Epithelial cell of proximal tubule (primary cell): ENCODE data around the gene SFTPB. TPM values are rescaled to one million over a fixed set of nuclear protein-coding genes. Genes with fewer than 3 reads are reported as not detected.
A peak's percentile ranks its signal among the peaks of the same experiment; 100 is the strongest.

Experiments used
- DNase-seq: peaks from one replicate; pipeline ENCODE4 v3.0.0-alpha.2; 2011; ENCODE audit warnings: low read depth
- H3K4me3 ChIP-seq: 2 replicates; pipeline ENCODE4 v1.5.1; 2011; ENCODE audit warnings: low read depth, mild to moderate bottlenecking, low read length
- total RNA-seq: library from RNA; depleted of rRNA; stranded (reverse); fragments of >200 nt; gene quantifications from 2 replicates; pipeline ENCODE4 v1.2.3, GENCODE V29; 2015
- TF ChIP-seq, protein P1 (sequence below): conservative IDR thresholded peaks from 2 replicates; pipeline ENCODE4 v1.5.1; 2012; ENCODE audit warnings: low read depth, mild to moderate bottlenecking, low read length

Gene SFTPB
- total RNA-seq, 1 donor from 2014 or later = not detected

DNA sequence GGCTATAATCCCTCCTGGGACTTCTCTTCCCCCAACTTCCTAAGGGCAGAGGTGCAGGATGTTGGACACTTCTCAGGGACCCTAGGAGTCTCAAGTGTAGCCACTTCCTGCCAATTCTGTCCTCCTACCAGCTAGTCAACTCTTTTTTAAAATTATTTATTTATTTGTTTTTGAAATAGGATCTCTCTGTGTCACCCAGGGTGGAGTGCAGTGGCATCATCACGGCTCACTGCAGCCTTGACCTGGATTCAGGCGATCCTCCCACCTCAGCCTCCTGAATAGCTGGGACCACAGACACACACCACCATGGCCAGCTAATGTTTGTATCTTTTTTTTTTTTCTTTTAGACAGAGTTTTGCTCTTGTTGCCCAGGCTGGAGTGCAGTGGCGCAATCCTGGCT is 11.5 kb downstream of the SFTPB start:
- H3K4me3 ChIP-seq = no peak overlapping the region
- TF ChIP-seq, protein P1, sequence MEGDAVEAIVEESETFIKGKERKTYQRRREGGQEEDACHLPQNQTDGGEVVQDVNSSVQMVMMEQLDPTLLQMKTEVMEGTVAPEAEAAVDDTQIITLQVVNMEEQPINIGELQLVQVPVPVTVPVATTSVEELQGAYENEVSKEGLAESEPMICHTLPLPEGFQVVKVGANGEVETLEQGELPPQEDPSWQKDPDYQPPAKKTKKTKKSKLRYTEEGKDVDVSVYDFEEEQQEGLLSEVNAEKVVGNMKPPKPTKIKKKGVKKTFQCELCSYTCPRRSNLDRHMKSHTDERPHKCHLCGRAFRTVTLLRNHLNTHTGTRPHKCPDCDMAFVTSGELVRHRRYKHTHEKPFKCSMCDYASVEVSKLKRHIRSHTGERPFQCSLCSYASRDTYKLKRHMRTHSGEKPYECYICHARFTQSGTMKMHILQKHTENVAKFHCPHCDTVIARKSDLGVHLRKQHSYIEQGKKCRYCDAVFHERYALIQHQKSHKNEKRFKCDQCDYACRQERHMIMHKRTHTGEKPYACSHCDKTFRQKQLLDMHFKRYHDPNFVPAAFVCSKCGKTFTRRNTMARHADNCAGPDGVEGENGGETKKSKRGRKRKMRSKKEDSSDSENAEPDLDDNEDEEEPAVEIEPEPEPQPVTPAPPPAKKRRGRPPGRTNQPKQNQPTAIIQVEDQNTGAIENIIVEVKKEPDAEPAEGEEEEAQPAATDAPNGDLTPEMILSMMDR = no peak
- DNase-seq = no peak

DNA sequence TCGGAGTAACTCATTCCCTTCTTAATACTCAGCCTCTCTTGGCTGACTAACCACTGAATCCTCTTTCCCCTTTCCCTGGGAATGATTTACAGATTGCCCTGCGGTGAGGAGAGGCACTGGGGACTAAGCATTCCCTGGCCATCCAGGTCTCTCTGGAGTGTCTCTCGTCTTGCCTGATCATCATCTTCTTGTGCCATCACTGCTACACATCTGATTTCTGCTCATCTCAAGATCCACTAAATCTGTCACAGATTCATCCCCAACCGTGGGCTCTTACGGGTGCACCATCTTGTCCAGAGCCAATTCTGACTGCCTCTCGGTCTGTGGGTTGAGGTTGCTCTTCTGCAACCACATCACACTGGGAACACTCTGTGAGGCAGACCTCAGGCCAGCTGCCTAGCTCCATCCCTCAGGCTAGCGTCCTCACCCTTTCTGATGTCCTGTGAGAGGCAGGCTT is 12.0 kb downstream of the SFTPB start:
- H3K4me3 ChIP-seq = no peak overlapping the region
- TF ChIP-seq, protein P1 = no peak
- peak; percentile 59 for DNase-seq

DNA sequence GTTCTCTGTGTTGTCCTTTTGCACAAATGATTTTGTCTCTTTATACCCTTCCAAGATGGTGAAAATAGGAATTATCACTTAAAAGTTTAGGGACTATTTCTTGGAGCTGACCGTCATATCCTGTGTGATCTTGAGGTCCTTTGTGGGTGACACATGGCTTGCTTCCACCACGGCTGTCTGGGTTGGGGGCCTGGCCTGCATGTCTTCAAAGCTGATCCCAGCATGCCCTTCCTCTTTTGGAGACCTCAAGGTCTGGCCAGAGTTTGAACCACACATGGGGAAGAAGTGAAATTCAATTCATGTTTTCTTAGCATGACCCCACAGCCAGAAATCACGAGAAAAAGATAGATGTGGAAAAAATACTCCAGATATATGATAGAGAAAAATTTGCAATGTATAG is 14.0 kb downstream of the SFTPB start:
- TF ChIP-seq, protein P1 = no peak
- no peak overlapping the region for H3K4me3 ChIP-seq
- no peak for DNase-seq

DNA sequence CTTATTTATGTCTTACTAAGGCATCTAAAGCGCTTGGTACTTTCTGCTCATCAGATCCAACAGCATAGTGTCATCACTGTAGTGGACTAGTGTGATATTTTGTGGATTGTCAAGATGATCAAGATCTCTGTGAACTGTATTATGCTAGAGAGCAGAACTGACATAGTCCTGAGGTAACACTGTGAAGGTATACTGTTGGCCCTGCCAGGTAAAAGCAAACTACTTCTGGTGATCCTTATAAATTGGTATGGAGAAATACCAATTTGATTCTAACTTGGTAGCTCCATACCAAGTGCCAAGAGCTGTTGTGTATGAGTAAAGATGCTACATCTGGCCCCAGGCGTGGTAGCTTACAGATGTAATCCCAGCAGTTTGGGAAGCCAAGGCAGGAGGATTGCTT is 15.9 kb downstream of the SFTPB start:
- TF ChIP-seq, protein P1 = no peak
- no peak for DNase-seq
- H3K4me3 ChIP-seq = no peak overlapping the region

DNA sequence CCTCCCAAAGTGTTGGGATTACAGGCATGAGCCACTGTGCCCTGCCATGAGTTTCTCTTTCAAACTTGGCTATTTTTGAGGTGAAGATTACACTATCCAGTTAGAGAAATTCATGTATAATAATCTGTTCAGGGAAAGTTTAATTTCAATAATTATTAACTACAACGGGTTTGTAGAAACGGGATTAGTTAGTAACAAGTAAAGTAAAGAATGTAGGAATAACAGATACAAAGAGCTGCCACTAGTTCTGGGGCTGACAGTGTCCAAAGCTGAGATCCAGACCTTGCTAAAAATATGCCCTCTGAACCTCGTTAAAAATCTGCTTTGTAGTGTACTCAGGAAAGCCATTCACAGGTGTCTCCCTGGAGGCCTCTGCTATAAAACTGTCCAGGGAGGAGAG is 16.9 kb downstream of the SFTPB start:
- peak; percentile 61 for DNase-seq
- TF ChIP-seq, protein P1 = no peak
- H3K4me3 ChIP-seq = peak overlapping the region; percentile 21

DNA sequence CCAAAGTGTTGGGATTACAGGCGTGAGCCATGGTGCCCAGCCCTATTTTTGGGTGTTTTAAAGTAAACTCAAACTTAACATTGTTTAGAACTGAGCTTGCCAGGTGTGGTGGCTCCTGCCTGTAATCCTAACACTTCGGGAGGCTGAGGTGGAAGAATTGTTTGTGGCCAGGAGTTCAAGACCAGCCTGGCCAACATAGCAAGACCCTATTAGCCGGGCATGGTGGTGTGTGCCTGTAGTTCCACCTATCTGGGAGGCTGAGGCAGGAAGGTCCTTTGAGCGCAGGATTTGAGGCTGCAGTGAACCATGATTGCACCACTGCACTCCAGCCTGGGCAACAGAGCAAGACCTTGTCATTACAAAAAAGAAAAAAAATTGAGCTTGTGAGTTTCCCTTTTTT is 17.5 kb downstream of the SFTPB start:
- DNase-seq = no peak
- H3K4me3 ChIP-seq = no peak overlapping the region
- TF ChIP-seq, protein P1 = no peak
